Chondrocyte (in vitro differentiated cells): ENCODE measurements around the gene PRSS38. TPM values are rescaled to one million over a fixed set of nuclear protein-coding genes. Genes with fewer than 3 reads are reported as not detected.

Experiments used
- DNase-seq: peaks from one replicate; pipeline ENCODE4 v3.0.0; 2021; ENCODE audit warnings: mixed read lengths, low spot score
- H3K27ac Mint-ChIP-seq: one replicate; pipeline ENCODE4 v1.8.0; 2021; ENCODE audit warnings: mild to moderate bottlenecking, moderate library complexity, mixed read lengths; ENCODE audit not compliant: unreplicated experiment
- H3K27me3 Mint-ChIP-seq: 2 replicates; pipeline ENCODE4 v1.8.0; 2021; ENCODE audit warnings: low read depth, mixed read lengths
- H3K36me3 Mint-ChIP-seq: 2 replicates; pipeline ENCODE4 v1.8.0; 2021; ENCODE audit warnings: low read depth, mixed read lengths
- H3K4me1 Mint-ChIP-seq: 2 replicates; pipeline ENCODE4 v1.8.0; 2021; ENCODE audit warnings: low read depth, mild to moderate bottlenecking, mixed read lengths
- H3K4me3 Mint-ChIP-seq: one replicate; pipeline ENCODE4 v1.8.0; 2021; ENCODE audit warnings: mild to moderate bottlenecking, moderate library complexity, mixed read lengths; ENCODE audit not compliant: unreplicated experiment
- H3K9me3 Mint-ChIP-seq: 2 replicates; pipeline ENCODE4 v1.8.0; 2021; ENCODE audit warnings: low read depth, mixed read lengths
- total RNA-seq: library from RNA; stranded (reverse); gene quantifications from 3 replicates; pipeline ENCODE4 v1.2.1, GENCODE V29; 2021
- TF ChIP-seq, protein P1 (sequence below): fragments of 200-600 bp; sonication (generic); IDR thresholded peaks from 2 replicates; pipeline ENCODE4 v1.5.0; 2021; ENCODE audit warnings: antibody characterized with exemption, mild to moderate bottlenecking, moderate library complexity

PRSS38 gene
- total RNA-seq, 1 donor from 2014 or later: not detected

GRCh38 chr1:227891223-227891954, 75.9 kb downstream of the PRSS38 start:
- no peak overlapping the region for H3K27ac Mint-ChIP-seq

DNA sequence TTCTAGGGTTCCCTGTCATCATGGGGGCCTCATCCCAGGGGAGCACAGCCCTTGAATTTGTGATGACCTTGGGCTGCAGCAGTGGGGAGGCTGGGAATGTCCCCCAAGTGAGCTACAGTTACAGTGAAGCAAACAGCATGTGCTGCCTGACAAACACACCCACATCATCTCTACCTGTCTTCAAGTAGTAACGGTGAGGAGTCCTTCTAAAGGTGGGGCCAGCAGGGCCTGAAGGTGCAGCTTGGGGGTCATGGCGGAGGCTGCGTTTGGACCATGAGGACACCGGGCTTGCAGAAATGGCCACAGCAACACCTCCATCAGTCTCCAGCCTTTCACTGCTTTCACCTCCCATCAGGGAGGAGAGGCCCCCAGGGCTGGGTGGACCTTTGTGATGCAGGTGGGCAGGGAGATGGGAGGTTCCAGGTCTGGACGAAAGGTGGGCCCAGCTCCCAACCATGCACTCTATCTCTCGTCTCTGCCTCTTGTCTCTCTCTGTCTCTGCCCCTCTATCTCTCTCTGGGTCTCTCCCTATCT, 76.5 kb downstream of the PRSS38 start:
- peaks cover 29% of the 10 kb centered on the region for H3K4me1 Mint-ChIP-seq
- TF ChIP-seq, protein P1, sequence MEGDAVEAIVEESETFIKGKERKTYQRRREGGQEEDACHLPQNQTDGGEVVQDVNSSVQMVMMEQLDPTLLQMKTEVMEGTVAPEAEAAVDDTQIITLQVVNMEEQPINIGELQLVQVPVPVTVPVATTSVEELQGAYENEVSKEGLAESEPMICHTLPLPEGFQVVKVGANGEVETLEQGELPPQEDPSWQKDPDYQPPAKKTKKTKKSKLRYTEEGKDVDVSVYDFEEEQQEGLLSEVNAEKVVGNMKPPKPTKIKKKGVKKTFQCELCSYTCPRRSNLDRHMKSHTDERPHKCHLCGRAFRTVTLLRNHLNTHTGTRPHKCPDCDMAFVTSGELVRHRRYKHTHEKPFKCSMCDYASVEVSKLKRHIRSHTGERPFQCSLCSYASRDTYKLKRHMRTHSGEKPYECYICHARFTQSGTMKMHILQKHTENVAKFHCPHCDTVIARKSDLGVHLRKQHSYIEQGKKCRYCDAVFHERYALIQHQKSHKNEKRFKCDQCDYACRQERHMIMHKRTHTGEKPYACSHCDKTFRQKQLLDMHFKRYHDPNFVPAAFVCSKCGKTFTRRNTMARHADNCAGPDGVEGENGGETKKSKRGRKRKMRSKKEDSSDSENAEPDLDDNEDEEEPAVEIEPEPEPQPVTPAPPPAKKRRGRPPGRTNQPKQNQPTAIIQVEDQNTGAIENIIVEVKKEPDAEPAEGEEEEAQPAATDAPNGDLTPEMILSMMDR: no peak
- no peaks in the 10 kb centered on the region for H3K9me3 Mint-ChIP-seq
- H3K36me3 Mint-ChIP-seq: no peaks in the 10 kb centered on the region
- H3K27me3 Mint-ChIP-seq: no peaks in the 10 kb centered on the region
- DNase-seq: no peak
- no peak overlapping the region for H3K27ac Mint-ChIP-seq
- no peak overlapping the region for H3K4me3 Mint-ChIP-seq

More at GRCh38 chr1:227891223-227891954, 75.9 kb downstream of the PRSS38 start:
- DNase-seq: peak; percentile 58
- Mint-ChIP-seq H3K36me3 (no peaks in the 10 kb centered on the region), H3K4me3 (no peak overlapping the region), H3K4me1 (peaks cover 28% of the 10 kb centered on the region), H3K9me3 (no peaks in the 10 kb centered on the region), H3K27me3 (no peaks in the 10 kb centered on the region)
- TF ChIP-seq, protein P1: no peak

GRCh38 chr1:227892489-227893299, 77.2 kb downstream of the PRSS38 start:
- Mint-ChIP-seq H3K4me3 (no peak overlapping the region), H3K36me3 (no peaks in the 10 kb centered on the region), H3K27ac (no peak overlapping the region), H3K27me3 (no peaks in the 10 kb centered on the region), H3K4me1 (peaks cover 29% of the 10 kb centered on the region), H3K9me3 (no peaks in the 10 kb centered on the region)
- DNase-seq: no peak
- TF ChIP-seq, protein P1: no peak

- peak; percentile 75 for DNase-seq
- Mint-ChIP-seq H3K9me3 (no peaks in the 10 kb centered on the region), H3K4me1 (peaks cover 26% of the 10 kb centered on the region), H3K27ac (no peak overlapping the region), H3K27me3 (no peaks in the 10 kb centered on the region), H3K4me3 (no peak overlapping the region), H3K36me3 (no peaks in the 10 kb centered on the region)
- TF ChIP-seq, protein P1: no peak
These were observed 77.9 kb downstream of the PRSS38 start for GRCh38 chr1:227893300-227893948.
